Left ventricle myocardium inferior (tissue), 1 donor: Measurements from ENCODE around the gene TNIK. TPM values are rescaled to one million over a fixed set of nuclear protein-coding genes. Genes with fewer than 3 reads are reported as not detected.

Source experiments
- DNase-seq: peaks from one replicate; pipeline ENCODE4 v3.0.0-alpha.2; 2020
- H3K27ac ChIP-seq: fragments of 200-600 bp; replicated peaks from 2 replicates; pipeline ENCODE4 v1.8.0; 2021
- H3K27me3 ChIP-seq: fragments of 200-600 bp; 2 replicates; pipeline ENCODE4 v1.8.0; 2021; ENCODE audit warnings: low read depth
- H3K36me3 ChIP-seq: fragments of 200-600 bp; 2 replicates; pipeline ENCODE4 v1.8.0; 2021
- H3K4me1 ChIP-seq: fragments of 200-600 bp; 2 replicates; pipeline ENCODE4 v1.8.0; 2021
- H3K4me3 ChIP-seq: fragments of 200-600 bp; 2 replicates; pipeline ENCODE4 v1.8.0; 2021; ENCODE audit warnings: mild to moderate bottlenecking, moderate library complexity
- H3K9me3 ChIP-seq: fragments of 200-600 bp; replicated peaks from 2 replicates; pipeline ENCODE4 v1.8.0; 2021
- CTCF ChIP-seq: fragments of 200-600 bp; IDR thresholded peaks from 2 replicates; pipeline ENCODE4 v1.8.0; 2021; ENCODE audit warnings: antibody characterized with exemption, mild to moderate bottlenecking, borderline replicate concordance
- intact Hi-C: fragments of 100-400 bp; cut with micrococcal nuclease; formaldehyde crosslinking; loops from one replicate; pipeline ENCODE4 v1.11.0; 2022
- long read RNA-seq: library from polyadenylated mRNA; unstranded; transcript quantifications from one replicate; pipeline ENCODE4 v2.0.0, GENCODE V29; 2021
- total RNA-seq: library from RNA; stranded (reverse); fragmentation: NEBNext Ultra II Directional; extraction: Animal tissue kit (Norgen Biotek cat#: 25700); gene quantifications from one replicate; pipeline ENCODE4 v1.2.1, GENCODE V29; 2021
- donor health status: DM: no; HTN: yes; CAD: no; lungs with severe emphysema.

The TNIK gene
- 28.6 TPM for total RNA-seq
- long read RNA-seq, full-length matches to known transcripts, result 8 of 15 reads
- long read RNA-seq, partial matches to known transcripts, result 6 of 15 reads
- long read RNA-seq, other reads (novel, unspliced or antisense), result 1 of 15 reads

GRCh38 chr3:171459942-171460724 is at the start of gene TNIK:
TNIK (minus strand) TSS chr3:171460405; CDS start chr3:171460063, 342 bp downstream.
- H3K4me3 ChIP-seq, result peak within 1 kb of the TSS; percentile 84
- peaks cover 13% of the 10 kb centered on the region for H3K27me3 ChIP-seq
- TF ChIP-seq CTCF, result no peak
- DNase-seq, result peak; percentile 94
- H3K27ac ChIP-seq, result peak within 1 kb of the TSS; percentile 87
- no peaks in the 10 kb centered on the region for H3K36me3 ChIP-seq
- H3K9me3 ChIP-seq, result no peaks in the 10 kb centered on the region
- intact Hi-C loops, result loop anchor here (10.0 kb wide), 2 partner anchors 95 to 265 kb away; no protein-coding TSS in a partner anchor
- peaks cover 65% of the 10 kb centered on the region for H3K4me1 ChIP-seq

- intact Hi-C loops, result no loop called here
- Histone ChIP-seq H3K4me1 (no peaks in the 10 kb centered on the region), H3K4me3 (no peak overlapping the region), H3K27me3 (no peaks in the 10 kb centered on the region), H3K27ac (no peak overlapping the region), H3K9me3 (peaks cover 5% of the 10 kb centered on the region), H3K36me3 (no peaks in the 10 kb centered on the region)
- no peak for DNase-seq
- TF ChIP-seq CTCF, result no peak
Measured at GRCh38 chr3:171508676-171509075, 48.5 kb upstream of the TNIK start.

- Histone ChIP-seq H3K4me3 (no peak overlapping the region), H3K9me3 (peaks cover 5% of the 10 kb centered on the region), H3K4me1 (no peaks in the 10 kb centered on the region), H3K27me3 (no peaks in the 10 kb centered on the region), H3K27ac (no peak overlapping the region), H3K36me3 (no peaks in the 10 kb centered on the region)
- no peak for DNase-seq
- no peak for TF ChIP-seq CTCF
- intact Hi-C loops, result no loop called here
Measured at GRCh38 chr3:171508206-171508605, 48.0 kb upstream of the TNIK start.

- H3K36me3 ChIP-seq, result no peaks in the 10 kb centered on the region
- no peak for TF ChIP-seq CTCF
- no peak overlapping the region for H3K27ac ChIP-seq
- no peak for DNase-seq
- no peak overlapping the region for H3K4me3 ChIP-seq
- intact Hi-C loops, result no loop called here
- H3K27me3 ChIP-seq, result no peaks in the 10 kb centered on the region
- H3K4me1 ChIP-seq, result no peaks in the 10 kb centered on the region
- H3K9me3 ChIP-seq, result peaks cover 5% of the 10 kb centered on the region
Measured at GRCh38 chr3:171506743-171507319, 46.6 kb upstream of the TNIK start.

GRCh38 chr3:171505822-171506333 is 45.7 kb upstream of the TNIK start:
- TF ChIP-seq CTCF, result no peak
- Histone ChIP-seq H3K9me3 (peaks cover 5% of the 10 kb centered on the region), H3K4me1 (no peaks in the 10 kb centered on the region), H3K27ac (no peak overlapping the region), H3K36me3 (no peaks in the 10 kb centered on the region), H3K4me3 (no peak overlapping the region), H3K27me3 (no peaks in the 10 kb centered on the region)
- DNase-seq, result no peak
- intact Hi-C loops, result no loop called here
